ENCODE data around the gene TM4SF20.

DNA sequence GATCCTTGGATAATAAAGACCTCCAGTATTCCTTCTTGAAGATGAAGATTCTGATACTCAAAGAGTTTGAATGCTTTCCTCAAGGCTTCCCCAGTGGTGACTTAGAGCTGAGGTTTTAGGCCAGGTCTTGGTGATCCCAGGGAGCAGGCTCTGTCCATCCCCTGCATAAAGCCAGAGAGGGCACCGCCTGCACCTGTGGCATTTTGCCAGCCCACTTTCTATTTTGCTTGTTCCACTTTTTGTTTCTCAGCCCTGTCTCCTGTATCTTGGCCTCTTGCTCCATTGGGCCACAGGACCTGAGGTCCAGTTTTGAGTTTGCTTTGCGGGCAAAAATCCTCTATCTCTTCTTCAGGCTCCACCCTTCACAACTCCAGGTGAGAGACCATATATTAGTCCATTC lies 15.3 kb upstream of the TM4SF20 start:
- TF ChIP-seq, protein P1, sequence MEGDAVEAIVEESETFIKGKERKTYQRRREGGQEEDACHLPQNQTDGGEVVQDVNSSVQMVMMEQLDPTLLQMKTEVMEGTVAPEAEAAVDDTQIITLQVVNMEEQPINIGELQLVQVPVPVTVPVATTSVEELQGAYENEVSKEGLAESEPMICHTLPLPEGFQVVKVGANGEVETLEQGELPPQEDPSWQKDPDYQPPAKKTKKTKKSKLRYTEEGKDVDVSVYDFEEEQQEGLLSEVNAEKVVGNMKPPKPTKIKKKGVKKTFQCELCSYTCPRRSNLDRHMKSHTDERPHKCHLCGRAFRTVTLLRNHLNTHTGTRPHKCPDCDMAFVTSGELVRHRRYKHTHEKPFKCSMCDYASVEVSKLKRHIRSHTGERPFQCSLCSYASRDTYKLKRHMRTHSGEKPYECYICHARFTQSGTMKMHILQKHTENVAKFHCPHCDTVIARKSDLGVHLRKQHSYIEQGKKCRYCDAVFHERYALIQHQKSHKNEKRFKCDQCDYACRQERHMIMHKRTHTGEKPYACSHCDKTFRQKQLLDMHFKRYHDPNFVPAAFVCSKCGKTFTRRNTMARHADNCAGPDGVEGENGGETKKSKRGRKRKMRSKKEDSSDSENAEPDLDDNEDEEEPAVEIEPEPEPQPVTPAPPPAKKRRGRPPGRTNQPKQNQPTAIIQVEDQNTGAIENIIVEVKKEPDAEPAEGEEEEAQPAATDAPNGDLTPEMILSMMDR (IDR thresholded peaks at IDR 0.05), result no peak
- TF ChIP-seq POLR2AphosphoS5 (IDR thresholded peaks at IDR 0.05) (no peak), POLR2A (IDR thresholded peaks at IDR 0.05) (no peak), EP300 (IDR thresholded peaks at IDR 0.05) (no peak)

Data from stomach (tissue), 4 donors.